Astrocyte of the cerebellum (primary cell): Measurements from ENCODE around the gene HSDL2.

Source experiments
- DNase-seq: peaks from one replicate; pipeline ENCODE4 v3.0.0-alpha.2; 2011; ENCODE audit warnings: low read depth
- H3K4me3 ChIP-seq: 2 replicates; pipeline ENCODE4 v1.5.1; 2011; ENCODE audit warnings: mild to moderate bottlenecking, low read depth, low read length, moderate library complexity
- CTCF ChIP-seq: IDR thresholded peaks from 2 replicates; pipeline ENCODE4 v1.5.1; 2012; ENCODE audit warnings: low read length, low read depth, moderate library complexity, mild to moderate bottlenecking; ENCODE audit errors: missing control alignments
- in situ Hi-C: cut with HindIII; loops from 2 replicates; pipeline ENCODE4 v1.10.0; 2017; ENCODE audit warnings: low sequenced_read_pairs

Gene HSDL2

GRCh38 chr9:112465352-112465751, 85.4 kb downstream of the HSDL2 start:
- DNase-seq: no peak
- TF ChIP-seq CTCF: no peak

DNA sequence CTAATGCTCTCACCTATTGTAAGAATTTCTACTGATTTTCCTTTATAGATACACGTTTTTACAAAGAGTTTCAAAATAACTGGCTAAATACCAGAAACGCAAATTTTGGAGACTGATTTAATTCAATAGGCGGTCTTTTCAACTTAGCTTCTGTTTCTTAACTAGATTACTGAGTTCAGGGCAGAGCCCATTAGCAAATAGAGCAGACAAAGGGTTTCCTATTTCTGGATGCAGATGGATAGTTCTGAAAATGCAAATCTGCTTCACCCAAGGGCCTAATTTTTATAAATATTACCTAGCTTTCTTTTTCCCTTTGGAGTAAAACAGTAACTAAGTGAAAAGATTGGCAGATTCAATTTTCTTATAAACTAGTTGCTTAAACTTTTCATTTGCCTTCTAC, 93.1 kb downstream of the HSDL2 start:
- no peak overlapping the region for H3K4me3 ChIP-seq
- in situ Hi-C loops: no loop called here
- no peak for DNase-seq
- TF ChIP-seq CTCF: no peak

More at GRCh38 chr9:112465352-112465751, 85.4 kb downstream of the HSDL2 start:
- in situ Hi-C loops: no loop called here
- H3K4me3 ChIP-seq: no peak overlapping the region

DNA sequence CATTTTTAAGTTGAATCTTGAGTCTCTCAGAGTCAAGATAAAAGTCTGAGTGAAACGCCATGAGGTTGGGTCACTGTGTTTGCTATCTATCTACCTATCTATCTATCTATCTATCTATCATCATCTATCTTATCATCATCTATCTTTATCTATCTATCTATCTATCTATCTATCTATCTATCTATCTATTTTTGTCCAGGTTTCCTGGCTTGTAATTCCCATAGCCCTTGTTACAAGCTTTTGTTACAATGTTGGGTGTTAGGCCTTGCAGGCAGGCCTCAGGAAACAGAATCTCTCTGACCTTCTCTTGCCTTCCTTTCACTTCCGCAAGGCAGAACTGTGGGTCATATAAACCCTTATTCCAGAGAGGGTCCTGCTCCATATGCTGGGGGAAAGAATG, 94.1 kb downstream of the HSDL2 start:
- H3K4me3 ChIP-seq: no peak overlapping the region
- in situ Hi-C loops: no loop called here

GRCh38 chr9:112475318-112475717, 95.4 kb downstream of the HSDL2 start:
- DNase-seq: no peak
- H3K4me3 ChIP-seq: no peak overlapping the region
- TF ChIP-seq CTCF: no peak
- in situ Hi-C loops: no loop called here

More for the DNA sequence above, 94.1 kb downstream of the HSDL2 start:
- TF ChIP-seq CTCF: no peak
- DNase-seq: no peak

GRCh38 chr9:112477330-112477729, 97.4 kb downstream of the HSDL2 start:
- no peak for DNase-seq
- in situ Hi-C loops: no loop called here
- H3K4me3 ChIP-seq: no peak overlapping the region

GRCh38 chr9:112479221-112479620, 99.3 kb downstream of the HSDL2 start:
- no peak for TF ChIP-seq CTCF
- no peak overlapping the region for H3K4me3 ChIP-seq
- no peak for DNase-seq
- in situ Hi-C loops: no loop called here

More at GRCh38 chr9:112477330-112477729, 97.4 kb downstream of the HSDL2 start:
- no peak for TF ChIP-seq CTCF

DNA sequence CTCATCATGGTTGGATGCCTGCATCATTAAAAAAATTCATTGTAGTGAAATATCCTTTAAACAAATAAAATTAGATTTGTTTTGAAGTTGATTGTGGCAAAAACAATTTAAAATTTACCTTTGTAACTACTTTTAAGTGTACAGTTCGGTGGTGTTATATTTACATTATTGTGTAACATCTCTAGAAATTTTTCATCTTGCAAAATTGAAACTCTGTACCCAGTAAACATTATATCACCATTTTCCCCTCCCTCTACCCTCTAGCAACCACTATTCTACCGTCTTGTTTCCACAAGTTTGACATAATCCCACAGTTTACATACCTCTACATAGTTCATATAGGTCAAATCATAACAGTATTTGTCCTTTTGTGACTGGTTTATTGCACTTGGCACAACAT, 104.7 kb downstream of the HSDL2 start:
- no peak for TF ChIP-seq CTCF
- in situ Hi-C loops: no loop called here
- H3K4me3 ChIP-seq: no peak overlapping the region
- no peak for DNase-seq
